ENCODE data around the gene AGBL5. TPM values are rescaled to one million over a fixed set of nuclear protein-coding genes. Genes with fewer than 3 reads are reported as not detected.

AGBL5 gene
- total RNA-seq, 1 experiment from 2014 or later, result 40.0 TPM

- ChIA-PET POLR2A (interaction anchor here (0.6 kb wide), 1 partner anchor 203 kb away, joined by 3 read pairs; no protein-coding TSS in a partner anchor), CTCF (no interaction called here), RAD21 (ENCODE audit: low non-redundant PET in 1 of 2, low total read pairs in 2 of 2, uncharacterized antibody in 2 of 2, unreplicated experiment in 2 of 2) (no interaction called here)
- BruUV-seq (replicated peaks), result no TSS peak
- DNase-seq (ENCODE audit: low read depth, low spot score) (no peak), ATAC-seq (no peak)
- Histone ChIP-seq H3K79me2 (ENCODE audit: insufficient read depth, low read length) (no peaks in the 10 kb centered on the region), H3K36me3 (ENCODE audit: control insufficient read depth in 1 of 2, insufficient read depth in 2 of 2, low read length in 2 of 2) (no peaks in the 10 kb centered on the region), H3K27me3 (ENCODE audit: insufficient read depth, low read length) (no peaks in the 10 kb centered on the region), H2AFZ (ENCODE audit: low read depth, low read length, poor library complexity, severe bottlenecking) (no peak overlapping the region), H3K4me1 (ENCODE audit: control insufficient read depth in 1 of 2, insufficient read depth in 2 of 2, low read length in 2 of 2) (no peaks in the 10 kb centered on the region), H3K9me2 (ENCODE audit: insufficient read depth) (no peaks in the 10 kb centered on the region), H3K9me3 (ENCODE audit: control insufficient read depth in 1 of 2, insufficient read depth in 1 of 2, low read depth in 1 of 2, low read length in 2 of 2) (no peaks in the 10 kb centered on the region), H3K9ac (ENCODE audit: low read length) (no peak overlapping the region), H3K27ac (ENCODE audit: low read depth, low read length) (no peak overlapping the region), H3K4me2 (ENCODE audit: low read length) (no peak overlapping the region), H4K20me1 (ENCODE audit: insufficient read depth) (no peaks in the 10 kb centered on the region), H3K4me3 (replicated peaks in 1 of 2; ENCODE audit: low read depth in 1 of 2, low read length in 2 of 2) (no peak overlapping the region)
- intact Hi-C loops (cut with micrococcal nuclease), result no loop called here
- TF ChIP-seq EGR1 (IDR thresholded peaks at IDR 0.05; ENCODE audit: low read depth), result no peak
- TF ChIP-seq FOSL1 (IDR thresholded peaks at IDR 0.05; ENCODE audit: low read depth), result no peak
- no peak for TF ChIP-seq YY1 (IDR thresholded peaks at IDR 0.05; ENCODE audit: extremely low read depth, insufficient replicate concordance, low read depth, low read length)
- TF ChIP-seq CTCF (IDR thresholded peaks at IDR 0.05 in 2 of 3, conservative IDR thresholded peaks at IDR 0.05 in 1 of 3; ENCODE audit: borderline replicate concordance in 1 of 3, insufficient read depth in 1 of 3, low read depth in 2 of 3, low read length in 2 of 3), result no peak
- TF ChIP-seq RAD21 (IDR thresholded peaks at IDR 0.05; ENCODE audit: low read depth), result no peak
- no peak for TF ChIP-seq ZBTB33 (IDR thresholded peaks at IDR 0.05; ENCODE audit: extremely low read depth, insufficient replicate concordance, low read length)
- no peak for TF ChIP-seq EZH2phosphoT487 (IDR thresholded peaks at IDR 0.05; ENCODE audit: borderline replicate concordance)
- no peak for TF ChIP-seq MAX (IDR thresholded peaks at IDR 0.05)
- no peak for TF ChIP-seq POLR2A (IDR thresholded peaks at IDR 0.05; ENCODE audit: borderline replicate concordance, extremely low read depth, insufficient read depth, insufficient read length)
- no peak for TF ChIP-seq TCF7L2 (IDR thresholded peaks at IDR 0.05; ENCODE audit: borderline replicate concordance, extremely low read depth, insufficient read depth, insufficient read length)
- TF ChIP-seq ELF1 (IDR thresholded peaks at IDR 0.05; ENCODE audit: borderline replicate concordance, low read depth), result no peak
- TF ChIP-seq JUND (IDR thresholded peaks at IDR 0.05), result no peak
- TF ChIP-seq ZFX (IDR thresholded peaks at IDR 0.05), result no peak
- no peak for TF ChIP-seq SIN3A (IDR thresholded peaks at IDR 0.05; ENCODE audit: low read depth)
- TF ChIP-seq POLR2AphosphoS5 (IDR thresholded peaks at IDR 0.05; ENCODE audit: low read depth, low read length), result no peak
- TF ChIP-seq ATF3 (IDR thresholded peaks at IDR 0.05), result no peak
- no peak for TF ChIP-seq CEBPB (IDR thresholded peaks at IDR 0.05; ENCODE audit: low read depth)
Measured at GRCh38 chr2:27105981-27106380, 54.5 kb downstream of the AGBL5 start.

Data from HCT116 (cell line).